ENCODE results near the gene KMT2C. TPM values are rescaled to one million over a fixed set of nuclear protein-coding genes. Genes with fewer than 3 reads are reported as not detected.
"Not testable (repeated sequence)": the region's sequence is repeated elsewhere in the genome, so short reads cannot be mapped to it uniquely, and the experiment has no call there.

The KMT2C gene
- total RNA-seq = 10 to 100 TPM; 35.7 to 36.6 TPM

- ChIA-PET POLR2A (no interaction called here), CTCF (interaction anchor here (2.1 kb wide), 1 partner anchor 28 kb away, joined by 7 read pairs; no protein-coding TSS in a partner anchor)
- H3K36me3 Mint-ChIP-seq = no peaks in the 10 kb centered on the region
- peak within 1 kb of the TSS; percentile 93 for H3K4me3 Mint-ChIP-seq
- H3K4me1 Mint-ChIP-seq (ENCODE audit: low read depth) = peaks cover 23% of the 10 kb centered on the region
- H3K27me3 Mint-ChIP-seq = no peaks in the 10 kb centered on the region
- DNase-seq = peak; percentile 61
- peak within 1 kb of the TSS; percentile 95 for H3K27ac Mint-ChIP-seq
- no peaks in the 10 kb centered on the region for H3K9me3 Mint-ChIP-seq
- intact Hi-C loops (cut with micrococcal nuclease) = loop anchor here (1.0 to 10.0 kb wide), 4 partner anchors 28 to 411 kb away; partner anchors contain the start of genes GALNT11 and XRCC2
These were observed at the start of gene KMT2C for GRCh38 chr7:152435384-152436110. KMT2C (minus strand) TSS chr7:152436003; CDS start chr7:152435786, 217 bp downstream.

DNA sequence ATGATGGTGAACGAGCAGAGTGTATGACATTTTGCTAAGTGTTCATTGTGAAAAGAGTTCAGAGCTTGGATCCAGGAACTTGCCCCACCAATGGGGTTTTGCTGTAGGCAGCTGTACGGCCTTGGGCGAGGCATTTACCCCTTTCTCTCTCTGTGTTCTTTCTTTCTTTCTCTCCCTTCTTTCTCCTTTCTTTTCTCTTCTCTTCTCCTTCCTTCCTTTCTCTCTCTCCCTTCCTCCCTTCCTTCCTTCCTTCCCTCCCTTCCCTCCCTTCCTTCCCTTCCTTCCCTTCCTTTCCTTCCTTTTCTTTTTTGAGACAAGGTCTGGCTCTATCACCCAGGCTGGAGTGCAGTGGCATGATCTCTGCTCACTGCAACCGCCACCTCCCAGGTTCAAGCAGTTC is 45.3 kb upstream of the KMT2C start:
- Mint-ChIP-seq H3K27ac (no peak overlapping the region), H3K36me3 (no peaks in the 10 kb centered on the region), H3K4me1 (ENCODE audit: low read depth) (no peaks in the 10 kb centered on the region), H3K27me3 (no peaks in the 10 kb centered on the region), H3K4me3 (no peak overlapping the region), H3K9me3 (no peaks in the 10 kb centered on the region)
- DNase-seq = no peak
- ChIA-PET CTCF (no interaction called here), POLR2A (no interaction called here)
- intact Hi-C loops (cut with micrococcal nuclease) = no loop called here

GRCh38 chr7:152480664-152481063 is 44.9 kb upstream of the KMT2C start:
- Mint-ChIP-seq H3K9me3 (no peaks in the 10 kb centered on the region), H3K4me3 (no peak overlapping the region), H3K27ac (no peak overlapping the region), H3K27me3 (no peaks in the 10 kb centered on the region), H3K4me1 (ENCODE audit: low read depth) (no peaks in the 10 kb centered on the region), H3K36me3 (no peaks in the 10 kb centered on the region)
- intact Hi-C loops (cut with micrococcal nuclease) = no loop called here
- CTCF ChIA-PET = no interaction called here
- POLR2A ChIA-PET = no interaction called here
- no peak for DNase-seq

DNA sequence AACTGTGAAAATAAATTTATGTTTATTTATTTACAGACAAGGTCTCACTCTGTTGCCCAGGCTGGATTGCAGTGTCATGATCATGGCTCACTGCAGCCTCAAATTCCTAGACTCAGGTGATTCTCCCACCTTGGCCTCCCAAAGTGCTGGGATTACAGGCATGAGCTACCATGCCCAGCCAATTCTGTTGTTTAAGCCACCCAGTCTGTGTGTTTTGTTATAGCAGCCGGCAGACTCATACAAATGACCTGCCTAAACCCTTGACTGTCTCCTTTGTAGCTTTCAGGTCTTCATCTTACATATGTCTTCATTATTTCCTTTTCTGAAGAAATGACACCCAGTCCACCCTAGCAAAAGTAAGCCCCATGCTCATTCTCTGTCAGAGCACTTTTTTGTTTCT is 43.8 kb upstream of the KMT2C start:
- no peak overlapping the region for H3K27ac Mint-ChIP-seq
- no peak for DNase-seq
- H3K27me3 Mint-ChIP-seq = no peaks in the 10 kb centered on the region
- no peaks in the 10 kb centered on the region for H3K4me1 Mint-ChIP-seq (ENCODE audit: low read depth)
- intact Hi-C loops (cut with micrococcal nuclease) = no loop called here
- ChIA-PET POLR2A (no interaction called here), CTCF (no interaction called here)
- no peaks in the 10 kb centered on the region for H3K9me3 Mint-ChIP-seq
- H3K36me3 Mint-ChIP-seq = no peaks in the 10 kb centered on the region
- H3K4me3 Mint-ChIP-seq = no peak overlapping the region

DNA sequence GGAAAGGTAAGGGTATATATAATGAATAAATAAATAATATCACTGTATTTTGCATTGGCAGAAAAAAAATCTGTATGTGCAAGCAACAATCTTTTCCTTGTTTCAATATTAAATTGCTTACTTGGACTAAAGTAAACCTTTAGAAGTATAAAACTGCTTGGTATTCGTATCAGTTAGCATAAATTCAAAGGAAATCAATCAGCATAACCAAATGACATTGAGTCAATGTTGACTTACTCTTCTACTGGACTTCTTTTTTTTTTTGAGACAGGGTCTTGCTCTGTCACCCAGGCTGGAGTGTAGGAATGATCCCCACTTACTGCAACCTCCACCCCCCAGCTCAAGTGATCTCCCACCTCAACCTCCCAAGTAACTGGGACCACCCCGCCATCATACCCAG is 42.3 kb upstream of the KMT2C start:
- Mint-ChIP-seq H3K4me1 (ENCODE audit: low read depth) (no peaks in the 10 kb centered on the region), H3K9me3 (no peaks in the 10 kb centered on the region), H3K36me3 (no peaks in the 10 kb centered on the region), H3K27ac (no peak overlapping the region), H3K27me3 (no peaks in the 10 kb centered on the region), H3K4me3 (no peak overlapping the region)
- DNase-seq = no peak
- intact Hi-C loops (cut with micrococcal nuclease) = no loop called here
- ChIA-PET POLR2A (no interaction called here), CTCF (no interaction called here)

DNA sequence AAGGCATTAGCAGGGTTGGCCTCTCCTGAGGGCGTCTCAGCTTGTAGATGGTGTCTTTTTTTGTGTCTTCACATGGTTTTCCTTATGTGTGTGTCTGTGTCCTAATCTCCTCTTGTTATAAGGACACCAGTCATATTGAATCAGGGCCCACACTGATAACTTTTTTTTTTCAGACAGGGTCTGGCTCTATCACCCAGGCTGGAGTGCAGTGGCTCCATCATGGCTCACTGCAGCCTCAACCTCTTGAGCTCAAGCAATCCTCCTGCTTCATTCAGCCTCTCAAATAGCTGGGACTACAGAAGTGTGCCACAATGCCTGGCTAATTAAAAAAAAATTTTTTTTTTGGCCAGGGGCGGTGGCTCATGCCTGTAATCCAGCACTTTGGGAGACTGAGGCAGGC is 41.3 kb upstream of the KMT2C start:
- H3K27ac Mint-ChIP-seq = no peak overlapping the region
- DNase-seq = no peak
- H3K4me3 Mint-ChIP-seq = no peak overlapping the region
- no peaks in the 10 kb centered on the region for H3K27me3 Mint-ChIP-seq
- no peaks in the 10 kb centered on the region for H3K4me1 Mint-ChIP-seq (ENCODE audit: low read depth)
- CTCF ChIA-PET = no interaction called here
- intact Hi-C loops (cut with micrococcal nuclease) = no loop called here
- H3K9me3 Mint-ChIP-seq = no peaks in the 10 kb centered on the region
- no peaks in the 10 kb centered on the region for H3K36me3 Mint-ChIP-seq
- POLR2A ChIA-PET = no interaction called here

- no peak overlapping the region for H3K27ac Mint-ChIP-seq
- peaks cover under 1% of the 10 kb centered on the region for H3K9me3 Mint-ChIP-seq
- DNase-seq = no peak
- intact Hi-C loops (cut with micrococcal nuclease) = no loop called here
- CTCF ChIA-PET = no interaction called here
- H3K27me3 Mint-ChIP-seq = no peaks in the 10 kb centered on the region
- no peaks in the 10 kb centered on the region for H3K36me3 Mint-ChIP-seq
- POLR2A ChIA-PET = no interaction called here
- H3K4me3 Mint-ChIP-seq = no peak overlapping the region
- H3K4me1 Mint-ChIP-seq (ENCODE audit: low read depth) = no peaks in the 10 kb centered on the region
These were observed 40.7 kb upstream of the KMT2C start for GRCh38 chr7:152476551-152476950.

- CTCF ChIA-PET; H3K4me3 Mint-ChIP-seq; intact Hi-C loops (cut with micrococcal nuclease); DNase-seq; H3K27me3 Mint-ChIP-seq; H3K4me1 Mint-ChIP-seq (ENCODE audit: low read depth); H3K27ac Mint-ChIP-seq; H3K36me3 Mint-ChIP-seq: not testable (repeated sequence)
- H3K9me3 Mint-ChIP-seq = peaks cover 13% of the 10 kb centered on the region
- POLR2A ChIA-PET = interaction anchor here (0.7 kb wide), 1 partner anchor 132 kb away, joined by 3 read pairs; no protein-coding TSS in a partner anchor
These were observed 35.3 kb upstream of the KMT2C start for GRCh38 chr7:152471023-152471620.

GRCh38 chr7:152470251-152471022 is 34.6 kb upstream of the KMT2C start:
- H3K27ac Mint-ChIP-seq; H3K27me3 Mint-ChIP-seq; intact Hi-C loops (cut with micrococcal nuclease); H3K4me1 Mint-ChIP-seq (ENCODE audit: low read depth); CTCF ChIA-PET; H3K36me3 Mint-ChIP-seq; DNase-seq; H3K4me3 Mint-ChIP-seq: not testable (repeated sequence)
- POLR2A ChIA-PET = interaction anchor here (0.7 kb wide), 1 partner anchor 132 kb away, joined by 3 read pairs; no protein-coding TSS in a partner anchor
- H3K9me3 Mint-ChIP-seq = peaks cover 13% of the 10 kb centered on the region

DNA sequence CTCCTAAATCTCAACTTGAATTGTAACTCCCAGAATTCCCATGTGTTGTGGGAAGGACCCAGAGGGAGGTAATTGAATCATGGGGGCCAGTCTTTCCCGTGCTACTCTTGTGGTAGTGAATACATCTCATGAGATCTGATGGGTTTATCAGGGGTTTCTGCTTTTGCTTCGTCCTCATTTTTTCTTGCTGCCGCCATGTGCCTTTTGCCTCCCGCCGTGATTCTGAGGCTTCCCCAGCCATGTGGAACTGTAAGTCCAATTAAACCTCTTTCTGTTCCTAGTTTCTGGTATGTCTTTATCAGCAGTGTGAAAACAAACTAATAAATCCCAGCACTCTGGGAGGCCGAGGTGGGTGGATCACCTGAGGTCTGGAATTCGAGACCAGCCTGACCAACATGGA is 33.8 kb upstream of the KMT2C start:
- H3K27ac Mint-ChIP-seq; H3K4me3 Mint-ChIP-seq; H3K4me1 Mint-ChIP-seq (ENCODE audit: low read depth); intact Hi-C loops (cut with micrococcal nuclease); POLR2A ChIA-PET; CTCF ChIA-PET; H3K36me3 Mint-ChIP-seq; DNase-seq; H3K27me3 Mint-ChIP-seq: not testable (repeated sequence)
- H3K9me3 Mint-ChIP-seq = peaks cover 13% of the 10 kb centered on the region

DNA sequence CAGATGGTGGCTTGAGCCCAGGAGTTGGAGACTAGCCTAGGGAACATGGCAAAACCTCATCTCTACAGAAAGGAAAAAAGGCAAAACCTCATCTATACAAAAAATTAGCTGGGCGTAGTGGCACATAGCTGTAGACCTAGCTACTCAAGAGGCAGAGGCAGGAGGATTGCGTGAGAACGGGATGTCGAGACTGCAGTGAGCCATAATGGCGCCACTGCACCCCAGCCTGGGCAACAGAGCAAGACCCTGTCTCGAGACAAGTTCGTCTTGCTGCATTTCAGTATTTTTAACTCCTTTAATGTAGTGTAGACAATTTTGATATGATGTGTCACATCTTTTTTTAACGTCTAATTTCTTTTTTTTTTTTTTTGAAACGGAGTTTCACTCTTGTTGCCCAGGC is 31.4 kb upstream of the KMT2C start:
- intact Hi-C loops (cut with micrococcal nuclease) = no loop called here
- POLR2A ChIA-PET = no interaction called here
- H3K4me3 Mint-ChIP-seq = no peak overlapping the region
- H3K36me3 Mint-ChIP-seq = peaks cover 1% of the 10 kb centered on the region
- peaks cover 6% of the 10 kb centered on the region for H3K4me1 Mint-ChIP-seq (ENCODE audit: low read depth)
- H3K27me3 Mint-ChIP-seq = no peaks in the 10 kb centered on the region
- DNase-seq = no peak
- CTCF ChIA-PET = interaction anchor here (0.7 kb wide), 1 partner anchor 49 kb away, joined by 3 read pairs; no protein-coding TSS in a partner anchor
- H3K9me3 Mint-ChIP-seq = peaks cover 13% of the 10 kb centered on the region
- no peak overlapping the region for H3K27ac Mint-ChIP-seq

GRCh38 chr7:152465119-152465387 is 29.2 kb upstream of the KMT2C start:
- no peaks in the 10 kb centered on the region for H3K27me3 Mint-ChIP-seq
- H3K36me3 Mint-ChIP-seq = no peaks in the 10 kb centered on the region
- ChIA-PET POLR2A (interaction anchor here (1.6 kb wide), 1 partner anchor 128 kb away, joined by 5 read pairs; no protein-coding TSS in a partner anchor), CTCF (no interaction called here)
- peaks cover 6% of the 10 kb centered on the region for H3K4me1 Mint-ChIP-seq (ENCODE audit: low read depth)
- intact Hi-C loops (cut with micrococcal nuclease) = no loop called here
- no peaks in the 10 kb centered on the region for H3K9me3 Mint-ChIP-seq
- peak overlapping the region; percentile 87 for H3K27ac Mint-ChIP-seq
- no peak for DNase-seq
- peak overlapping the region; percentile 86 for H3K4me3 Mint-ChIP-seq

Data from activated CD4-positive, alpha-beta memory T cell treated with anti-CD3 and anti-CD28 coated beads for 36 hours (primary cell).